GM13977 (cell line): ENCODE measurements around the gene KYNU.
"Not testable (repeated sequence)": the region's sequence is repeated elsewhere in the genome, so short reads cannot be mapped to it uniquely, and the experiment has no call there.

ENCODE experiments used
- DNase-seq: peaks from one replicate; pipeline ENCODE4 v3.0.0; 2012; ENCODE audit warnings: low spot score
- CTCF ChIP-seq: IDR thresholded peaks from 2 replicates; pipeline ENCODE4 v1.5.1; 2012; ENCODE audit warnings: mild to moderate bottlenecking, control low read depth; ENCODE audit not compliant: insufficient read depth; ENCODE audit errors: extremely low read depth, missing control alignments
- in situ Hi-C: fragments of 300-500 bp; cut with MboI; formaldehyde crosslinking; loops from one replicate; pipeline ENCODE4 v1.12.0; 2022; ENCODE audit warnings: low sequenced_read_pairs, low pct_unique_long_range_greater_than_20kb, mixed read lengths, inconsistent platforms; ENCODE audit not compliant: unreplicated experiment

The KYNU gene

GRCh38 chr2:142875010-142875409 is 2.5 kb upstream of the KYNU start:
- in situ Hi-C loops = no loop called here
- no peak for DNase-seq
- TF ChIP-seq CTCF = no peak

DNA sequence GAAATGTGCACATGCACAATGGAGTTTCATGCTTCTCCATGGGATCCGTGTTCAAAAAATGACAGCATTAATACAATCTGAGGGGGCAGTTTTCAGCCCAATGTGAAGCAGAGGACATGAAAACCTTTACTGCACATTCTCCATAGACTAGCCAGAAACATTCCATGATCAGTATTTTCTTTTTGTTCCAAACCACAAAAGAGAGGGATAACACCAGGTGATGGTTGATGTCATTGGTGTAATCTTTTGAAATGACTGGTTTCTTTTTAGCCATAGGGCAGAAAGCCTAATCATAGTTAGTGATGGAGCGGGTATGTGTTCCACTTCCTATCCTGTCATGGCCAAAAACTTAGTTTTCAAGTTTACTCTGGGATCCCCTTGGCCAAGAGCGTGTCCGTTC is 1.8 kb upstream of the KYNU start:
- TF ChIP-seq CTCF = no peak
- no peak for DNase-seq
- in situ Hi-C loops = no loop called here

DNA sequence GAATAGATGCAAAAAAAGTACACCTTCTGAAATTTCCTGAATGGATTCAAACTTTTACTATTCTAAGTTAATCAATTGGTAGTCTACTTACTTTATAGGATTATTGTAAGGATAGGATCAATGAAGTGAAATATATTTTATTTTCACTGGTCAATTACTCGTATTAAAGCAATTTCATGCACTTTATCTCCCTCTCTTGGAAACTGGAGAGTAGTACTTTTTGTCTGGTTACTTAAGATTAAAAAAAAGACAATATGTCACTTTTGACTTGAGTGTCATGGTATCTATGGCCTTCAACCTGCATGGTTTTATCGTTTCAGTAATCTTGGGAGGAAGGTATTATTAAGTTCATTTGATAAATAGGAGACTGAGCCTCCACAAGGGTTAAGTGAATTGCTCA is 1.0 kb upstream of the KYNU start:
- in situ Hi-C loops = no loop called here
- DNase-seq = no peak
- TF ChIP-seq CTCF = no peak

GRCh38 chr2:142878031-142878678 is 691 bp downstream of the KYNU start:
- no peak for TF ChIP-seq CTCF
- DNase-seq = no peak
- in situ Hi-C loops = no loop called here

DNA sequence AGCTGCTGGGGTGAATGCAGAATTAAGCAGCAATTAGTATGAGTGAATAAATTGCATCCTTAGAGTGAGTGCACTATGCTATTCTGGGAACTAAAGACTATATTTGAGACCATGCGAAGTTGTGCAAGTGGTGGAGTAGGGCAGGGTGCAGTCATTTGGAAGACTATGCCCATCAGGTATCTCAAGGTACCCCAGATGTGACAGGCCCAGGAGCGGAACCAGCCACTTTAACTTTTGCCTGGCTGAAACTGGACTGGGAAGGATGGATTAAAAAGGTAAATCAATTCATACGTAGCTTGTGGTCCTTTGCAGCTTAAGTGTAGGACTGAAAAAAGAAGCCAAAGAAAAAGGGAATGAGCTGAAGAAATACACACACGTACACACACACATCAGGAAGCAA is 1.7 kb downstream of the KYNU start:
- DNase-seq = no peak
- in situ Hi-C loops = no loop called here
- no peak for TF ChIP-seq CTCF

- TF ChIP-seq CTCF = no peak
- in situ Hi-C loops = no loop called here
- DNase-seq = no peak
Observed at GRCh38 chr2:142880279-142880678, 2.8 kb downstream of the KYNU start.

- no peak for DNase-seq
- TF ChIP-seq CTCF = no peak
- in situ Hi-C loops = no loop called here
Observed at GRCh38 chr2:142881619-142882018, 4.2 kb downstream of the KYNU start.

GRCh38 chr2:142882500-142882899 is 5.0 kb downstream of the KYNU start:
- DNase-seq, in situ Hi-C loops: not testable (repeated sequence)
